Urinary bladder (tissue), 4 donors: Measurements from ENCODE around the gene ZMAT2. TPM values are rescaled to one million over a fixed set of nuclear protein-coding genes. Genes with fewer than 3 reads are reported as not detected.
"Not testable (repeated sequence)": the region's sequence is repeated elsewhere in the genome, so short reads cannot be mapped to it uniquely, and the experiment has no call there.

Source experiments
- DNase-seq: peaks from one replicate; pipeline ENCODE4 v3.0.0-alpha.2; 2015; ENCODE audit errors: extremely low spot score
- H3K27ac ChIP-seq: one replicate; pipeline ENCODE4 v1.5.1; 2013; ENCODE audit warnings: low read depth, mild to moderate bottlenecking, moderate library complexity
- H3K36me3 ChIP-seq: one replicate; pipeline ENCODE4 v1.6.1; 2013; ENCODE audit warnings: mild to moderate bottlenecking, moderate library complexity; ENCODE audit not compliant: insufficient read depth
- H3K4me1 ChIP-seq: one replicate; pipeline ENCODE4 v1.6.1; 2013; ENCODE audit warnings: mild to moderate bottlenecking, moderate library complexity; ENCODE audit not compliant: insufficient read depth
- H3K4me3 ChIP-seq: one replicate; pipeline ENCODE4 v1.5.1; 2013; ENCODE audit warnings: low read depth, low read length
- WGBS: extraction: QIAGEN DNeasy Blood & Tissue Kit; methylation state at CpG from one replicate; pipeline ENCODE4 v1.1.7; 2013; 5-methylcytosine and 5-hydroxymethylcytosine counted together
- polyA plus RNA-seq: library from polyadenylated mRNA; stranded (reverse); fragments of 200-250 nt; gene quantifications from one replicate; pipeline ENCODE4 v1.2.3, GENCODE V29; 2013
- total RNA-seq: library from RNA; depleted of rRNA; stranded (reverse); fragments of >200 nt; gene quantifications from one replicate; pipeline ENCODE4 v1.2.3, GENCODE V29; 2014
- donor health status: healthy with polysubstance abuse.
- donor health status: healthy.

ZMAT2 gene
- total and polyA plus RNA-seq, 2 donors, result 25.9 to 74.1 TPM

DNA sequence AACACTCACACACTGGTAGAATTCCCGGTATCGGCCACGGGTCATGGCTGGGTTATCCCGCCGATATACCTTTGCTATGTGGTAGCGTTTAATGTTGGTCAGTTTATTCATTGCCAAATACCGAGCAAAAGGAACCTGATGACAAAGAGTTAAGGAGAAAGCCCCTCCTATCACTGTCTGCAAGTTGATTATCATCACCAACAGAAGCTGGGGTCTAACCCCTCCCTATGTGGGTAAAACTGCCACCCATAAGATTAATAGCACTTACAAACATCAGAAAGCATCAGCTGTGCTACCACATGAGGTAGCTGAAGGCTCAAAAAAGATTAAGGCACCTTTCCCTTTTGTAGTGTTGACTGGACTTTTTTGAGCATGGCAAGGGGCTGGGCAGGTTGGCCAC lies 21.3 kb upstream of the ZMAT2 start:
- H3K4me1 ChIP-seq, result no peaks in the 10 kb centered on the region
- 95% methylated on average over 7 of the region's 7 CpGs for WGBS
- DNase-seq, result no peak
- no peak overlapping the region for H3K4me3 ChIP-seq
- H3K36me3 ChIP-seq, result peaks cover 4% of the 10 kb centered on the region
- H3K27ac ChIP-seq, result no peak overlapping the region

DNA sequence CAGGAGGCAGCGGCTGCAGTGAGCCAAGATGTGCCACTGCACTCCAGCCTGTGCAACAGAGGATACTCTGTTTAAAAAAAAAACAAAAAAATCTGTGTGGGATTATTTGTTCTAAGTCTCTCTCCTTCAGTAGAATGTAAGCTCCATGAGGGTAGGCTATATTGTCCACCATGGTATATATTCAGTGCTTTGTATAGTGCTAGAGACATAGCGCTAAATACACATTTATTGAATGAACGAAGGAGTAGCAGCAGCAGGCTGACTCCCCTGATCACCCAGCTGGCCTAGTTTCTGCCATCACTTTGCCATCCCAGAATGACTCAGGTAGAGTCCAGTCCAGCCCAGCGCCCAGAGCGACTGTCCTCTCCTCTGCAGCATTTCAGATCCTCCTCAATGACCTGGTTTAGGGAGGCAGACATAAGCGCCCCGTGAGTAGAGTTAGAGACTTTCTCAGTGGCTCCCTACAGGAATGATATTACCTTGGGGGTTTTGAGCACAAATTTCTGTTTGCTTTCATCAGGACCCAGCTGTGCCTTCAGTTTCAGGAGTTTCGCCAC lies 9.8 kb upstream of the ZMAT2 start:
- DNase-seq, result no peak
- WGBS, result 51% methylated on average over 8 of the region's 8 CpGs
- H3K27ac ChIP-seq, result no peak overlapping the region
- H3K36me3 ChIP-seq, result peaks cover 1% of the 10 kb centered on the region
- H3K4me1 ChIP-seq, result no peaks in the 10 kb centered on the region
- peak overlapping the region; percentile 66 for H3K4me3 ChIP-seq

DNA sequence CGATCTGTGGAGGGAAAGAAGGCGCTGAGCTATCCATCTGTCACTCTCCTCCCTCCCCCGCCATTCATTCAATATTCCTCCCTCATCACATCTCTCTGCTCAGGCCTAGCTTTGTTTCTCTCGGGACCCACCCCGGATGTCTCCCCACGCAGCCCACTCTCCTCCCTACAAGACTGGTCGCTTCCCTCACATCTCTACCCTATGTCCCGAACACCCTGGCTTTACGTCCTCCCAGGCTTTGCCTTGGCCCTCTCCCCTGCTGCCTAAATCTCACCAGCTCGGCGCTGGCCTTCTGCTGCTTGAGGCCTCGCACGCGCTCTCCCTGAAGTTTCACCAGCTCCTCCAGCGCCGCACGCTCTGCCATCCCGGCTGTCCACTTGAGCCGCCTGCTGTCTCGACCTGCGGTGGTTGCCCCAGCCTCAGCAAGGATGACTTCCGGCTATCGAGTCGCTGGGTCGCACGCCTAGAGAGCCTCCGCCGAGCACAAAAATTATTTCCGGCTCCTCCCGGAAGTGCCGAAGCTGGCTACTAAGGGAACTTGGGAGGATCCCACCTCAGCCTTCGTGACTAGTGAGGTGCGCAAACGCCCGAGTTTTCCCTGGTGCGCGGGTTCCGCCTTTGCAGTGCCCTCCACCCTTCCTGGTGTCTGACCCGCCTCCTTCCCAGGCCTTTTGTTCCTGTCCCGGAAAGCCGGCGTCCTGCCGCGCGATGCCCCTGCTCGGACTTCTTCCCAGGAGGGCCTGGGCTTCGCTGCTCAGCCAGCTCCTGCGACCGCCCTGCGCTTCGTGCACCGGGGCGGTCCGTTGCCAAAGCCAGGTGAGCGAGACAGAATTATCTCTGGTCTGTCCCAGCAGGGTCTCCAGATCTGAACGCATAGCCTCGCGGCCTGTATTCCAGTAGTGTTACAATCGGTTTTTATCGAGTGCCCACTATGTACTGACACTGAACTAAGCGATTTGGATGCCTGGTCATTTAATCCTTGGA lies 9.0 kb upstream of the ZMAT2 start, which contains the start of the genes HARS1 and HARS2:
TSS of gene HARS1 (minus strand) at position 430 of the 984 bp plus-strand sequence. CDS start at position 364, 66 bp downstream.
TSS of gene HARS2 (plus strand) at position 515 of the 984 bp plus-strand sequence. CDS start at position 709, 194 bp downstream.
- Histone ChIP-seq H3K27ac (peak within 1 kb of the TSS; percentile 38), H3K36me3 (peaks cover 1% of the 10 kb centered on the region), H3K4me1 (no peaks in the 10 kb centered on the region), H3K4me3 (peak within 1 kb of the TSS; percentile 66)
- under 1% methylated on average over 61 of the region's 61 CpGs for WGBS
- peak; percentile 80 for DNase-seq

DNA sequence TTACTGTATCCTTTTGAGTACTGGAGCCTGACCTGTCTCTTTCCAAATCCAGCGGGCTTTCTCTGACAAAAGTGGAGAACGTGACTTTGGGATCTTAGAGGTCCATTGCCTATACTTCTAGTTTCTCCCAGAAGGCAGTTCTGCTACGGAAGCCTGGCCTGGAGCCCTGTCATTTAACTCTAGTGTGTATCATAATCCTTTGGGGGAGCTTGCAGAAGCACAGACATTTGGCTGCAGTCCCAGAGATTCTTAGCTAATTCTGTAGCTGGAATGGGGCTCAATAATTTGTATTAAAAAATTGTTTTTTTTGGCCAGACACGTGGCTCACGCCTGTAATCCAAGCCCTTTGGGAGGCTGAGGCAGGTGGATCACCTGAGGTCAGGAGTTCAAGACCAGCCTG lies 6.0 kb upstream of the ZMAT2 start:
- 60% methylated on average over 5 of the region's 5 CpGs for WGBS
- Histone ChIP-seq H3K27ac (no peak overlapping the region), H3K4me1 (no peaks in the 10 kb centered on the region), H3K4me3 (no peak overlapping the region), H3K36me3 (peaks cover 1% of the 10 kb centered on the region)
- DNase-seq, result no peak

DNA sequence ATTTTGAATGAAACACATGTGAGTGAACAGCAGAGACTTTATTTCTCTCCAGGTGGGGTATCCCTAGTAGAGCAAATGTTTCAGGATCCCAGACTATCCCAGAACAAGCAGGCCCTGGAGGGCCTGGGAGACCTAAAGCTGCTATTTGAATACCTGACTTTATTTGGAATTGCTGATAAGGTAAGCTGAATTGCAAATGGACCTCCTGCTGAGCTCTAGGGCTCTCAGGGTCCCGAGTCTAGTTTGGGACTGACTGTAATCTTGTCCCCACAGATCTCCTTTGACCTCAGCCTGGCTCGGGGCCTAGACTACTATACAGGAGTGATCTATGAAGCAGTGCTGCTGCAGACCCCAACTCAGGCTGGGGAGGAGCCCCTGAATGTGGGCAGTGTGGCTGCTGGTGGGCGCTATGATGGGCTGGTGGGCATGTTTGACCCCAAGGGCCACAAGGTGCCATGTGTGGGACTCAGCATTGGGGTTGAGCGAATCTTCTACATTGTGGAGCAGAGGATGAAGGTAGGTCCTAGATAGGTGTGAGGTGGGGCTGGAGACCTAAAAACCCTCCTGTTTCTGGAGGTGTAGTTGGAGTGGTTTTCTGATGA lies 3.3 kb upstream of the ZMAT2 start:
- Histone ChIP-seq H3K36me3 (peaks cover 1% of the 10 kb centered on the region), H3K4me3 (no peak overlapping the region), H3K4me1 (peaks cover 5% of the 10 kb centered on the region), H3K27ac (no peak overlapping the region)
- no peak for DNase-seq
- WGBS, result 93% methylated on average over 4 of the region's 4 CpGs

GRCh38 chr5:140707812-140708211 lies 7.6 kb downstream of the ZMAT2 start:
- DNase-seq, result no peak
- no peak overlapping the region for H3K27ac ChIP-seq
- 84% methylated on average over 4 of the region's 4 CpGs for WGBS
- no peaks in the 10 kb centered on the region for H3K4me1 ChIP-seq
- H3K4me3 ChIP-seq, result no peak overlapping the region
- peaks cover 3% of the 10 kb centered on the region for H3K36me3 ChIP-seq

DNA sequence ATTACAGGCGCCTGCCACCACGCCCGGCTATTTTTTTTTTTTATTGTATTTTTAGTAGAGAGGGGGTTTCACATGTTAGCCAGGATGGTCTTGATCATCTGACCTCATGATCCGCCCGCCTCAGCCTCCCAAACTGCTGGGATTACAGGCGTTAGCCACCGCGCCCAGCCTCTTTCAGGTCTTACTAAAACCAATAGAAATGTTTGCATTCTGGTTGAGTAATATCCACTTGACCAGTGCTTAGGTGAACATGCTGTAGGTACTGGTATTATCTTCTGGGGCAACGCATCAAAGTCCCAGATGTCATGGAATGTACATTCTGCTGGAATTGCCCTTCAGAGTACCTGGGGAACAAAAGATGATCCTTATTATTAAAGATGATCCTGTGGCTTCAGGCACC lies 8.5 kb downstream of the ZMAT2 start:
- H3K4me1 ChIP-seq, DNase-seq, H3K27ac ChIP-seq, H3K36me3 ChIP-seq, H3K4me3 ChIP-seq: not testable (repeated sequence)
- 94% methylated on average over 9 of the region's 9 CpGs for whole genome bisulfite sequencing

GRCh38 chr5:140710899-140711552 lies 10.8 kb downstream of the ZMAT2 start:
- H3K4me3 ChIP-seq, result peak overlapping the region; percentile 42
- DNase-seq, result peak; percentile 94
- WGBS, result under 1% methylated on average over 27 of the region's 27 CpGs

DNA sequence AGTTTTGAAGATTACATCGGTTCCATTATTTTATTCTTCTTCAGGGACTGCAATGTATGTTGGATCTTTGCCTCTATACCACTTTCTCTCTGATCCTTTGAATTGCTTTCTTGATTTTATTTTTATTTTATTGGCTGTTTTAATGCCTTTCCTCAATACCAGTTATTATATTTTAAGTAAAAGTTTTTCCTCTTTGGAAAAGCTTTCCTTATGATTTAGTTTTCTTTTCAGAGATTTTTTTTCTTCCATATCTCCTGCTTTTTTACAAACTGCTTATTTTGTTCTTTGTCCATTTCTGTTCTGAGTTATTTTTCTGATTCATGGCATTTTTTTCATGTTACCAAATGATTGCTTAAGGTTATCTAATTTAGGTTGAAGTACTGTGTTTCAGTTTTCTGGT lies 11.5 kb downstream of the ZMAT2 start:
- no peak for DNase-seq
- Histone ChIP-seq H3K4me3 (no peak overlapping the region), H3K36me3 (no peaks in the 10 kb centered on the region), H3K27ac (no peak overlapping the region), H3K4me1 (no peaks in the 10 kb centered on the region)
- WGBS, result 87% methylated on average over 1 of the region's 1 CpG

More at GRCh38 chr5:140710899-140711552, 10.8 kb downstream of the ZMAT2 start:
- Histone ChIP-seq H3K27ac (peak overlapping the region; percentile 85), H3K36me3 (no peaks in the 10 kb centered on the region), H3K4me1 (no peaks in the 10 kb centered on the region)

- WGBS, result 98% methylated on average over 1 of the region's 1 CpG
- no peak overlapping the region for H3K4me3 ChIP-seq
Observed at GRCh38 chr5:140713562-140714094, 13.4 kb downstream of the ZMAT2 start.

GRCh38 chr5:140716238-140716637 lies 16.0 kb downstream of the ZMAT2 start:
- H3K36me3 ChIP-seq, H3K27ac ChIP-seq, H3K4me1 ChIP-seq, DNase-seq, H3K4me3 ChIP-seq: not testable (repeated sequence)
- WGBS, result 93% methylated on average over 2 of the region's 2 CpGs

More at GRCh38 chr5:140713562-140714094, 13.4 kb downstream of the ZMAT2 start:
- no peak overlapping the region for H3K27ac ChIP-seq
- DNase-seq, result no peak
- no peaks in the 10 kb centered on the region for H3K4me1 ChIP-seq
- H3K36me3 ChIP-seq, result no peaks in the 10 kb centered on the region

GRCh38 chr5:140718266-140718592 lies 18.0 kb downstream of the ZMAT2 start:
- H3K4me1 ChIP-seq, result no peaks in the 10 kb centered on the region
- no peak for DNase-seq
- H3K27ac ChIP-seq, result no peak overlapping the region
- WGBS, result 64% methylated on average over 7 of the region's 7 CpGs
- H3K4me3 ChIP-seq, result no peak overlapping the region
- no peaks in the 10 kb centered on the region for H3K36me3 ChIP-seq

DNA sequence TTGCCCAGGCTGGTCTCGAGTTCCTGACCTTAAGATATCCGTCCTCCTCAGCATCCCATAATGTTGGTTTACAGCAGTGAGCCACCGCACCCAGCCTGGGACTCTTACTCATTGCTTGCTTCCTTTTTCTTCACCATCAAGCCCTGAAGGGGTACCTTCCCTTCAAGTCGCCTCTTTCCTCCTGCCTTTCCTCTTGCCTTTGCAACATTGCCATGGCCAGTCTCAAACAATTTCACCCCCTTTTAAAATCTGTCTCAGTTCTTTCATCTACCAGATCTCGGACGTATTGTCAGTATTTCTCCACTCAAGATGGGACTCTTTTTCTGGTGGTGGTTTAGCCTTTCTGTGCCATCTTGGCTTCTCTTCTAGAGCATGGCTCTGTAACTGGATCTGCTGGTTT lies 20.5 kb downstream of the ZMAT2 start:
- DNase-seq, H3K27ac ChIP-seq, H3K4me3 ChIP-seq, H3K36me3 ChIP-seq, H3K4me1 ChIP-seq: not testable (repeated sequence)
- WGBS, result 60% methylated on average over 6 of the region's 6 CpGs
